ENCODE data around the gene SMS.

SMS gene

DNA sequence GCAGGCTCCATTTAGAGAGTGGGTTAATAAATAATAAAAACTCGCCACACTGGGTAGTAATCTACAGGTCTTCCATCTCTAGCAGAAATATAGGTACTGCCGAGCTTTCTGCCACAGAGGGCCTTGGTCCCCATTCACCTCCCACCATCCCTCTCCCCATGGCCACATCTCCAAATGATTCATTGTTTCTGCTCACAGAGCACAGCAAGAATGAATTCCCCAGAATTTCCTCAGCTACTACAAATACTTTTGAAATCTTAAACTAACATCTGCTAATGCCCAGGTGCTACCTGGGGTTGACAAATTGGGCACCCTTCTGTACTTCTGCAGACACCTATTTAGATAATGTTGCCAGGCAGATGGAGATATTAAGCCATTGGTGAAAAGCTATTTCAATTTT is 96.7 kb downstream of the SMS start:
- Histone ChIP-seq H3K4me3 (ENCODE audit: extremely low read depth, insufficient read depth, low read length, poor library complexity, severe bottlenecking) (no peak overlapping the region), H3K27ac (ENCODE audit: low read depth, low read length, severe bottlenecking) (no peak overlapping the region), H3K36me3 (ENCODE audit: control insufficient read depth, insufficient read depth, low read length) (no peaks in the 10 kb centered on the region), H3K4me1 (ENCODE audit: control insufficient read depth, insufficient read depth, low read length, poor library complexity, severe bottlenecking) (peaks cover 5% of the 10 kb centered on the region), H3K9me3 (ENCODE audit: control insufficient read depth, low read length) (no peaks in the 10 kb centered on the region)
- WGBS, 2 experiments (ENCODE audit: insufficient coverage in 2 of 2), result 71 to 100% methylated on average over 1 of the region's 2 CpGs

DNA sequence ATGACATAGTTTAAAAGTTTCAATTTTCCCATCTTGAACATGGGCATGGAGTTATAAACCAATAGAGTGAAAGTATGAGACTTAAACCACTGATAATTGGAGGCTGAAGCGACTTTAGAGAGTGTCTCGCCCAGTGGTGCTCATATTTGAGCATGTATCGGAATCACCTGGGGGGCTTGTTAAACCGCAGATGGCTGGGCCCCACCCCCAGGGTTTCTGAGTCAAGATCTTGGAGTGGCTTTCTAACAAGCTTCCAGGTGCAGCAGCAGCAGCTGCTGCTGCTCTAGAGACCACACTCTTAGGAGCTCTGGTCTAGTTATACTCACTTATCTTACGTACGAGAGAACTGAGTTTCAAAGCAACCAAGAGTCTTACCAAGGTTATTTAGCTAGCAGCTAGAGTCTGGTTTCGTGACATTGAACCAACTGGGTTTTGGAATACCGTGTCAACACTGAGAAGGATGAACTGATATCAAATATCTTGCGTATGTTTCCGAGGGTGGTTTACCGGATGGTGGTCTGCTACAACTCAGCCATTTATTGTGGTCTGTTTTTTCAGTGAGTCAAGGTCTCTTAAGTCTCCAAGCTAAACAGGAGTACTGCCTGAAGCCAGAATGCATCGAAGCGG is 97.5 kb downstream of the SMS start:
- no peak overlapping the region for H3K4me3 ChIP-seq (ENCODE audit: extremely low read depth, insufficient read depth, low read length, poor library complexity, severe bottlenecking)
- H3K4me1 ChIP-seq (ENCODE audit: control insufficient read depth, insufficient read depth, low read length, poor library complexity, severe bottlenecking), result peaks cover 5% of the 10 kb centered on the region
- 92 to 98% methylated on average over 7 to 9 of the region's 13 CpGs for WGBS, 2 experiments (ENCODE audit: insufficient coverage in 2 of 2)
- H3K27ac ChIP-seq (ENCODE audit: low read depth, low read length, severe bottlenecking), result no peak overlapping the region
- no peaks in the 10 kb centered on the region for H3K9me3 ChIP-seq (ENCODE audit: control insufficient read depth, low read length)
- H3K36me3 ChIP-seq (ENCODE audit: control insufficient read depth, insufficient read depth, low read length), result no peaks in the 10 kb centered on the region

DNA sequence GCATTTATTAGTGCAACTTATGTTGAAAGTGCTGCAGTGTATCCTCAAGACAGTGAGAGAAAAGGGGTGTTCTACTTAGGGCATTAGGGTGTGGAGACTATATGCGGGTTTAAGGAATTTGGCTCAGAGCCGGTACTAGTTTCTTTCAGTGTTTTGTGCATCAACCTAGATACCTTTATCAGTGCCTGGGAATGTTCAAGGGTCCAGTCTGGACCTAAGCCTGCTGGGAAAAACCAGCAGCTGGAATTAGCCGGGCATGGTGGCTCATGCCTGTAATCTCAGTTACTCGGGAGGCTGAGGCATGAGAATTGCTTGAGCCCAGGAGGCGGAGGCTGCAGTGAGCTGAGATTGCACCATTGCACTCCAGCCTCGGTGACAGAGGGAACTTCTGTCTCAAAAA is 99.0 kb downstream of the SMS start:
- 100% methylated on average over 1 of the region's 6 CpGs; no CpG with 5 or more reads in 1 of the 2 experiments for WGBS, 2 experiments (ENCODE audit: insufficient coverage in 2 of 2)
- Histone ChIP-seq H3K4me3 (ENCODE audit: extremely low read depth, insufficient read depth, low read length, poor library complexity, severe bottlenecking) (no peak overlapping the region), H3K27ac (ENCODE audit: low read depth, low read length, severe bottlenecking) (no peak overlapping the region)

DNA sequence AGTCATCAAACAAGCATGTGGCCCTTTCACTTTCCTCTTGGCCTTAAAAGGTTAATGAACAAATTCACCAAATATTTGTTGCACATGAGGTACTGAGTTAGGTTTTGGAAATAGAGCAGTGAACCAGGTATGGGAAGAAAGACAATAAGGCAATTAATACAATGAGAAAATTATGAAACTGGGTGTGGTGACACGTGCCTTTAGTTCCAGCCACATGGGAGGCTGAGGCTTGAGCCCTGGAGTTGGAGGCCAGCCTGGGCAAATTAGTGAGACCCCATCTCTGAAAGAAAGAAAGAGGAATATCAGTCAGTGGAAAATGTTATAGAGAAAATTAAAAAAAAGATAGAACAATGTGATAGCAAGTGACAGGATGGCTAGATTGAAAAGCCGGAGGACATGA is 99.7 kb downstream of the SMS start:
- Histone ChIP-seq H3K36me3 (ENCODE audit: control insufficient read depth, insufficient read depth, low read length) (no peaks in the 10 kb centered on the region), H3K27ac (ENCODE audit: low read depth, low read length, severe bottlenecking) (no peak overlapping the region), H3K4me1 (ENCODE audit: control insufficient read depth, insufficient read depth, low read length, poor library complexity, severe bottlenecking) (peaks cover 5% of the 10 kb centered on the region), H3K9me3 (ENCODE audit: control insufficient read depth, low read length) (no peaks in the 10 kb centered on the region), H3K4me3 (ENCODE audit: extremely low read depth, insufficient read depth, low read length, poor library complexity, severe bottlenecking) (no peak overlapping the region)
- 100% methylated on average over 1 of the region's 2 CpGs for WGBS, 2 experiments (ENCODE audit: insufficient coverage in 2 of 2)

More for the DNA sequence above, 99.0 kb downstream of the SMS start:
- H3K36me3 ChIP-seq (ENCODE audit: control insufficient read depth, insufficient read depth, low read length), result no peaks in the 10 kb centered on the region
- peaks cover 5% of the 10 kb centered on the region for H3K4me1 ChIP-seq (ENCODE audit: control insufficient read depth, insufficient read depth, low read length, poor library complexity, severe bottlenecking)
- H3K9me3 ChIP-seq (ENCODE audit: control insufficient read depth, low read length), result no peaks in the 10 kb centered on the region

DNA sequence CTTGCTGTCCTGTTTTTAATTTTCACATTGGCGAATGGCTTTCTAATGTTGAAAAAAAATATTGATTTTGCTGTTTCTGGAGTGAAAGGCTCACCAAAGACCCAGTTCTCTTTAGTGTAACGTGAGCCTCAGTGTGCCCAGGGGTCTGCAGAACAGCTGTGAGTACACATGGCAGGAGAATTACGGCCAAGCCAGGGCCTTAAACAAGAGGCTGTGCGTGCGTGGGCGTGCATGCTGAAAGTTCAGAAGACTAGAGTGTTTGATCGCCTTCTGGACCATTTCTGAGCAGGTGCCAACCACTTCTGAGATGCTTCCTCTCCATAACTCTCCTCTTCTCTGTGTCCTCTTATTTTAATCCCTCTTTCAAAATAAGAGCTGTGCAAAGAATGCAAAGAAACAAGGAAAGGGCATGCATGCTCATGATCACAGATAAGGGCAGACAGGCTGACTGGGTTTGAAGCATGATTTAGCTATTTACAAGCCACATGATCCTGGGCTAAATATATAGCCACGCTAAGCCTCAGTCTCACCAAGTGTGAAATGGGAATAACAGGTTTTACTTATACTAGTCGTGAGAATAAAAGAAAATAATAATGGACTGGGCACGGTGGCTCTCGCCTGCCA is 101.5 kb downstream of the SMS start:
- no peaks in the 10 kb centered on the region for H3K36me3 ChIP-seq (ENCODE audit: control insufficient read depth, insufficient read depth, low read length)
- no peaks in the 10 kb centered on the region for H3K9me3 ChIP-seq (ENCODE audit: control insufficient read depth, low read length)
- 83 to 86% methylated on average over 6 of the region's 11 CpGs for WGBS, 2 experiments (ENCODE audit: insufficient coverage in 2 of 2)
- H3K4me1 ChIP-seq (ENCODE audit: control insufficient read depth, insufficient read depth, low read length, poor library complexity, severe bottlenecking), result peaks cover 5% of the 10 kb centered on the region
- no peak overlapping the region for H3K4me3 ChIP-seq (ENCODE audit: extremely low read depth, insufficient read depth, low read length, poor library complexity, severe bottlenecking)
- no peak overlapping the region for H3K27ac ChIP-seq (ENCODE audit: low read depth, low read length, severe bottlenecking)

DNA sequence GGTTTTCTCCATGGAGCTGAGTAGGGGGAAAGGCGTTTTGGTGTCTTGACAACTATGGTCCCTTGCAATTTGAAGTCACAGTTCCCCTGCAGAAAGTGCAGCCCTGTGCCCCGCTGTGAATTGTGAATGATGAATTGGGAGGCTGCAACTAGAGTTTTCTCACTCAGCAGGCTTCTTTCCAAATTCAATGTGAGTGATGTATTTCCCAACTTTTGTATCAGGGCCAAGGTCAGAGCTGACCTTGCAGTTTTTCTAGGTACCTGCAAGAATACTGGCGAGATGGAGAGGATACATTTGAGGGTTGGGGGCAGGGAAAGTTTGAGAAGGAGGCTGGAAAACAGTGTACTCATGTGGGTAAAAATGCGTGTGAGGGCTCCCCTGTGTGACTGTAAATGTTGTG is 103.4 kb downstream of the SMS start:
- no peaks in the 10 kb centered on the region for H3K9me3 ChIP-seq (ENCODE audit: control insufficient read depth, low read length)
- H3K36me3 ChIP-seq (ENCODE audit: control insufficient read depth, insufficient read depth, low read length), result no peaks in the 10 kb centered on the region
- H3K4me1 ChIP-seq (ENCODE audit: control insufficient read depth, insufficient read depth, low read length, poor library complexity, severe bottlenecking), result no peaks in the 10 kb centered on the region
- 29 to 60% methylated on average over 1 of the region's 4 CpGs for whole genome bisulfite sequencing, 2 experiments (ENCODE audit: insufficient coverage in 2 of 2)
- H3K4me3 ChIP-seq (ENCODE audit: extremely low read depth, insufficient read depth, low read length, poor library complexity, severe bottlenecking), result no peak overlapping the region
- no peak overlapping the region for H3K27ac ChIP-seq (ENCODE audit: low read depth, low read length, severe bottlenecking)
